ENCODE results near the gene ATP6V0D1.

Gene ATP6V0D1

DNA sequence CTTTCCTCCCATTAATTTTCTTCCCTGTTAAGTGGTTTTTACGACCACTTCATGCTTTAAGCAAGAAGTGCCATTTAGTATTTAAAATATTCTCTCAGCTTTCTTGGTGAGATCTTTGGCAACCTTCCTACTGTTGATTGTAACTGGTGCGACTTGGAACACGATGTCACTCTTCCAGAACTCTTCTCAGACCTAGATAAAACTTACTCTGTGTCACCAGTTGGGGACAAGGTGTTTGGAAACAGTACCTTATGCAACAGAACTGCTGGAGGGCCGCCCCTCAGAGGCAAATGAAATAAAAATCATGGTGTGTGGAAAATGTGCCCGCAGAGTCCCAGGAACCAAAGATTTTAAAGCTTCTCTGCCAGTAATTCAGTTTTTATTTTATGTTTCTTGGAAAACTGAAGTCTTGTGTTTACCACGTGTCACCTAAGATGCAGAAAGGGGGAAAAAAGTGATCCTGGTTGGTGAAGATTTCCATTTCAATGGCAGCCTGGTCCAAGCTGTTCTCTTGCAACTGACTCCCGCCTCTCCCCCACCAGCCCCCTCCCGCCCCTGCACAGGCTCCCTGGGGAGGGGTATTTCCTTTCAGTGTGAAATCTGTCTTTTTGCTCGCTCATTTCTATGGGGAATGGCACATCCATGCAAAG lies 57.2 kb downstream of the ATP6V0D1 start:
- no peaks in the 10 kb centered on the region for H3K36me3 ChIP-seq (replicated peaks; ENCODE audit: low read depth, low read length)
- 0 out of 2 replicates have a peak, but pooled peaks cover 2% of the 10 kb centered on the region for H3K4me1 ChIP-seq (ENCODE audit: low read length)
- no peak overlapping the region for H2AFZ ChIP-seq (ENCODE audit: low read depth, low read length)
- peaks cover 25% of the 10 kb centered on the region for H3K27me3 ChIP-seq (ENCODE audit: low read depth, low read length)
- no peak overlapping the region for H3K27ac ChIP-seq (ENCODE audit: low read length)
- H3K79me2 ChIP-seq (ENCODE audit: low read length), result no peaks in the 10 kb centered on the region
- no peaks in the 10 kb centered on the region for H3K9me3 ChIP-seq (ENCODE audit: insufficient read depth, low read length)
- no peak overlapping the region for H3K9ac ChIP-seq (ENCODE audit: low read length)
- H3K4me2 ChIP-seq (ENCODE audit: low read length), result no peak overlapping the region
- no peak overlapping the region for H3K4me3 ChIP-seq (ENCODE audit: low read length)
- no peak for TF ChIP-seq EZH2phosphoT487 (IDR thresholded peaks at IDR 0.05; ENCODE audit: low read depth)
- TF ChIP-seq, protein P1, sequence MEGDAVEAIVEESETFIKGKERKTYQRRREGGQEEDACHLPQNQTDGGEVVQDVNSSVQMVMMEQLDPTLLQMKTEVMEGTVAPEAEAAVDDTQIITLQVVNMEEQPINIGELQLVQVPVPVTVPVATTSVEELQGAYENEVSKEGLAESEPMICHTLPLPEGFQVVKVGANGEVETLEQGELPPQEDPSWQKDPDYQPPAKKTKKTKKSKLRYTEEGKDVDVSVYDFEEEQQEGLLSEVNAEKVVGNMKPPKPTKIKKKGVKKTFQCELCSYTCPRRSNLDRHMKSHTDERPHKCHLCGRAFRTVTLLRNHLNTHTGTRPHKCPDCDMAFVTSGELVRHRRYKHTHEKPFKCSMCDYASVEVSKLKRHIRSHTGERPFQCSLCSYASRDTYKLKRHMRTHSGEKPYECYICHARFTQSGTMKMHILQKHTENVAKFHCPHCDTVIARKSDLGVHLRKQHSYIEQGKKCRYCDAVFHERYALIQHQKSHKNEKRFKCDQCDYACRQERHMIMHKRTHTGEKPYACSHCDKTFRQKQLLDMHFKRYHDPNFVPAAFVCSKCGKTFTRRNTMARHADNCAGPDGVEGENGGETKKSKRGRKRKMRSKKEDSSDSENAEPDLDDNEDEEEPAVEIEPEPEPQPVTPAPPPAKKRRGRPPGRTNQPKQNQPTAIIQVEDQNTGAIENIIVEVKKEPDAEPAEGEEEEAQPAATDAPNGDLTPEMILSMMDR (IDR thresholded peaks at IDR 0.05; ENCODE audit: low read depth, low read length), result no peak
- no peaks in the 10 kb centered on the region for H4K20me1 ChIP-seq (ENCODE audit: insufficient read depth, low read length)

- Histone ChIP-seq H3K27me3 (ENCODE audit: low read depth, low read length) (peaks cover 25% of the 10 kb centered on the region), H3K4me2 (ENCODE audit: low read length) (no peak overlapping the region), H3K27ac (ENCODE audit: low read length) (no peak overlapping the region), H3K36me3 (replicated peaks; ENCODE audit: low read depth, low read length) (no peaks in the 10 kb centered on the region), H3K9ac (ENCODE audit: low read length) (no peak overlapping the region), H3K79me2 (ENCODE audit: low read length) (no peaks in the 10 kb centered on the region), H3K9me3 (ENCODE audit: insufficient read depth, low read length) (no peaks in the 10 kb centered on the region), H3K4me1 (ENCODE audit: low read length) (0 out of 2 replicates have a peak, but pooled peaks cover 2% of the 10 kb centered on the region), H4K20me1 (ENCODE audit: insufficient read depth, low read length) (no peaks in the 10 kb centered on the region), H2AFZ (ENCODE audit: low read depth, low read length) (no peak overlapping the region), H3K4me3 (ENCODE audit: low read length) (no peak overlapping the region)
- TF ChIP-seq, protein P1 (IDR thresholded peaks at IDR 0.05; ENCODE audit: low read depth, low read length), result no peak
- TF ChIP-seq EZH2phosphoT487 (IDR thresholded peaks at IDR 0.05; ENCODE audit: low read depth), result no peak
Measured at GRCh38 chr16:67423015-67423414, 57.9 kb downstream of the ATP6V0D1 start.

- H3K4me3 ChIP-seq (ENCODE audit: low read length), result no peak overlapping the region
- H3K27me3 ChIP-seq (ENCODE audit: low read depth, low read length), result peaks cover 25% of the 10 kb centered on the region
- no peaks in the 10 kb centered on the region for H3K9me3 ChIP-seq (ENCODE audit: insufficient read depth, low read length)
- H3K27ac ChIP-seq (ENCODE audit: low read length), result no peak overlapping the region
- H3K79me2 ChIP-seq (ENCODE audit: low read length), result no peaks in the 10 kb centered on the region
- no peaks in the 10 kb centered on the region for H3K36me3 ChIP-seq (replicated peaks; ENCODE audit: low read depth, low read length)
- H3K4me1 ChIP-seq (ENCODE audit: low read length), result peaks cover 6% of the 10 kb centered on the region; the same call in 1 of the 2 replicates
- no peaks in the 10 kb centered on the region for H4K20me1 ChIP-seq (ENCODE audit: insufficient read depth, low read length)
- no peak overlapping the region for H3K4me2 ChIP-seq (ENCODE audit: low read length)
- H3K9ac ChIP-seq (ENCODE audit: low read length), result no peak overlapping the region
- H2AFZ ChIP-seq (ENCODE audit: low read depth, low read length), result no peak overlapping the region
- TF ChIP-seq, protein P1 (IDR thresholded peaks at IDR 0.05; ENCODE audit: low read depth, low read length), result no peak
- TF ChIP-seq EZH2phosphoT487 (IDR thresholded peaks at IDR 0.05; ENCODE audit: low read depth), result no peak
Measured at GRCh38 chr16:67421030-67421429, 59.9 kb downstream of the ATP6V0D1 start.

GRCh38 chr16:67419931-67420330 lies 61.0 kb downstream of the ATP6V0D1 start:
- peaks cover 6% of the 10 kb centered on the region for H3K4me1 ChIP-seq (ENCODE audit: low read length)
- no peaks in the 10 kb centered on the region for H3K9me3 ChIP-seq (ENCODE audit: insufficient read depth, low read length)
- H3K9ac ChIP-seq (ENCODE audit: low read length), result no peak overlapping the region
- peaks cover 14% of the 10 kb centered on the region for H3K27me3 ChIP-seq (ENCODE audit: low read depth, low read length)
- no peak overlapping the region for H3K4me2 ChIP-seq (ENCODE audit: low read length)
- H3K27ac ChIP-seq (ENCODE audit: low read length), result no peak overlapping the region
- H3K79me2 ChIP-seq (ENCODE audit: low read length), result peaks cover 4% of the 10 kb centered on the region; the same call in 1 of the 2 replicates
- TF ChIP-seq EZH2phosphoT487 (IDR thresholded peaks at IDR 0.05; ENCODE audit: low read depth), result no peak
- TF ChIP-seq, protein P1 (IDR thresholded peaks at IDR 0.05; ENCODE audit: low read depth, low read length), result no peak
- H3K4me3 ChIP-seq (ENCODE audit: low read length), result no peak overlapping the region
- H4K20me1 ChIP-seq (ENCODE audit: insufficient read depth, low read length), result no peaks in the 10 kb centered on the region
- no peak overlapping the region for H2AFZ ChIP-seq (ENCODE audit: low read depth, low read length)
- no peaks in the 10 kb centered on the region for H3K36me3 ChIP-seq (replicated peaks; ENCODE audit: low read depth, low read length)

All from OCI-LY3 (cell line).